Measurements from ENCODE around the gene METTL6.
"Not testable (repeated sequence)": the region's sequence is repeated elsewhere in the genome, so short reads cannot be mapped to it uniquely, and the experiment has no call there.

METTL6 gene

GRCh38 chr3:15364078-15364477, 63.3 kb downstream of the METTL6 start:
- not testable (repeated sequence) for DNase-seq (ENCODE audit: low read depth)

- no peak for DNase-seq (ENCODE audit: low read depth)
Observed at GRCh38 chr3:15361494-15362214, 65.7 kb downstream of the METTL6 start.

- DNase-seq (ENCODE audit: low read depth): no peak
Observed at GRCh38 chr3:15360788-15361493, 66.4 kb downstream of the METTL6 start.

Measured in CMK (cell line).